DOHH2 (cell line): ENCODE results near the gene NPC2.

Source experiments
- H3F3A ChIP-seq: fragments of 200-600 bp; sonication (generic), shearing (Covaris generic); 2 replicates; pipeline ENCODE4 v1.6.0; 2016; ENCODE audit warnings: antibody characterized with exemption, mild to moderate bottlenecking; ENCODE audit not compliant: control insufficient read depth, insufficient read depth
- H3K27ac ChIP-seq: fragments of 200-600 bp; sonication (generic); 2 replicates; pipeline ENCODE4 v1.5.1; 2014; ENCODE audit warnings: low read depth, mild to moderate bottlenecking, low read length, moderate library complexity
- H3K27me3 ChIP-seq: fragments of 200-600 bp; sonication (generic); 2 replicates; pipeline ENCODE4 v1.6.1; 2014; ENCODE audit warnings: mild to moderate bottlenecking, low read length, mixed read lengths; ENCODE audit not compliant: control insufficient read depth
- H3K36me3 ChIP-seq: fragments of 200-600 bp; sonication (generic); 2 replicates; pipeline ENCODE4 v1.6.1; 2014; ENCODE audit warnings: mild to moderate bottlenecking, low read length, moderate library complexity, mixed read lengths; ENCODE audit not compliant: control insufficient read depth
- H3K4me1 ChIP-seq: fragments of 200-600 bp; sonication (generic); 2 replicates; pipeline ENCODE4 v1.6.1; 2014; ENCODE audit warnings: mild to moderate bottlenecking, low read length, mixed read lengths; ENCODE audit not compliant: control insufficient read depth
- H3K4me2 ChIP-seq: fragments of 200-600 bp; sonication (generic); 2 replicates; pipeline ENCODE4 v1.6.0; 2014; ENCODE audit warnings: mild to moderate bottlenecking, low read length, moderate library complexity
- H3K4me3 ChIP-seq: fragments of 200-600 bp; sonication (generic); 2 replicates; pipeline ENCODE4 v1.5.1; 2014; ENCODE audit warnings: mild to moderate bottlenecking, low read length, mixed read lengths
- H3K79me2 ChIP-seq: fragments of 200-600 bp; sonication (generic); 2 replicates; pipeline ENCODE4 v1.6.1; 2014; ENCODE audit warnings: mild to moderate bottlenecking, low read length, mixed read lengths; ENCODE audit not compliant: control insufficient read depth
- H3K9me2 ChIP-seq: fragments of 200-600 bp; sonication (generic); replicated peaks from 2 replicates; pipeline ENCODE4 v1.6.1; 2014; ENCODE audit warnings: mild to moderate bottlenecking, low read length, mixed read lengths; ENCODE audit not compliant: control insufficient read depth
- H3K9me3 ChIP-seq: fragments of 200-600 bp; sonication (generic); 2 replicates; pipeline ENCODE4 v1.6.1; 2014; ENCODE audit warnings: antibody characterized with exemption, low read length, mixed read lengths; ENCODE audit not compliant: control insufficient read depth, insufficient read depth
- H4K20me1 ChIP-seq: fragments of 200-600 bp; sonication (generic); 2 replicates; pipeline ENCODE4 v1.6.0; 2014; ENCODE audit warnings: low read depth, mild to moderate bottlenecking, antibody characterized with exemption, low read length, moderate library complexity; ENCODE audit not compliant: control insufficient read depth, insufficient read depth
- EZH2phosphoT487 ChIP-seq: fragments of 200-600 bp; sonication (generic); IDR thresholded peaks from 2 replicates; pipeline ENCODE4 v1.6.1; 2017; ENCODE audit warnings: borderline replicate concordance, mild to moderate bottlenecking, antibody characterized with exemption, low read length, moderate library complexity, mixed read lengths
- TF ChIP-seq, protein P1 (sequence below): fragments of 200-600 bp; sonication (generic); IDR thresholded peaks from one replicate; pipeline ENCODE4 v1.5.1; 2014; ENCODE audit warnings: antibody characterized with exemption, mild to moderate bottlenecking, low read depth, low read length; ENCODE audit not compliant: poor library complexity, severe bottlenecking

The NPC2 gene

DNA sequence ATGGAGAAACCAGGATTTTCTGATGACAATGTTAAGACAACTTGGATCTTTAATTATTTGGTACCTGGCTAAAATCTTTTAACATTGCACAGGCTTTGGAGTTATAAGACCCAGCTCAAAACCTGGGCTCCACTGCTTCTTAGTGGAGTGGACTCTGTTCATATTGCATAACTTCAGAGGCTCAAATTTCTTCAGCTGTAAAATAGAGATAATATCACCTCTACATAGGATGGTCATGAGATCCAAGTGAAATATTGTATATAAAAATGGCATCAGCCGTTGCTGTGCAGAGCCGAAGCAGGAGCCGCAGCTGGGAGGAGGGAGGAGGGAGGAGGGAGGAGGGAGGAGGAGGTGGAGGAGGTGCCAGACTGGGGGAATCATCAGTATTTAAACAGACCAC is 10.5 kb downstream of the NPC2 start:
- Histone ChIP-seq H3K4me2 (no peak overlapping the region), H3K79me2 (no peaks in the 10 kb centered on the region), H4K20me1 (no peaks in the 10 kb centered on the region), H3F3A (no peaks in the 10 kb centered on the region), H3K27me3 (no peaks in the 10 kb centered on the region), H3K4me3 (no peak overlapping the region), H3K4me1 (no peaks in the 10 kb centered on the region), H3K9me3 (no peaks in the 10 kb centered on the region), H3K9me2 (no peaks in the 10 kb centered on the region), H3K36me3 (no peaks in the 10 kb centered on the region), H3K27ac (no peak overlapping the region)
- TF ChIP-seq, protein P1, sequence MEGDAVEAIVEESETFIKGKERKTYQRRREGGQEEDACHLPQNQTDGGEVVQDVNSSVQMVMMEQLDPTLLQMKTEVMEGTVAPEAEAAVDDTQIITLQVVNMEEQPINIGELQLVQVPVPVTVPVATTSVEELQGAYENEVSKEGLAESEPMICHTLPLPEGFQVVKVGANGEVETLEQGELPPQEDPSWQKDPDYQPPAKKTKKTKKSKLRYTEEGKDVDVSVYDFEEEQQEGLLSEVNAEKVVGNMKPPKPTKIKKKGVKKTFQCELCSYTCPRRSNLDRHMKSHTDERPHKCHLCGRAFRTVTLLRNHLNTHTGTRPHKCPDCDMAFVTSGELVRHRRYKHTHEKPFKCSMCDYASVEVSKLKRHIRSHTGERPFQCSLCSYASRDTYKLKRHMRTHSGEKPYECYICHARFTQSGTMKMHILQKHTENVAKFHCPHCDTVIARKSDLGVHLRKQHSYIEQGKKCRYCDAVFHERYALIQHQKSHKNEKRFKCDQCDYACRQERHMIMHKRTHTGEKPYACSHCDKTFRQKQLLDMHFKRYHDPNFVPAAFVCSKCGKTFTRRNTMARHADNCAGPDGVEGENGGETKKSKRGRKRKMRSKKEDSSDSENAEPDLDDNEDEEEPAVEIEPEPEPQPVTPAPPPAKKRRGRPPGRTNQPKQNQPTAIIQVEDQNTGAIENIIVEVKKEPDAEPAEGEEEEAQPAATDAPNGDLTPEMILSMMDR: no peak
- no peak for TF ChIP-seq EZH2phosphoT487

DNA sequence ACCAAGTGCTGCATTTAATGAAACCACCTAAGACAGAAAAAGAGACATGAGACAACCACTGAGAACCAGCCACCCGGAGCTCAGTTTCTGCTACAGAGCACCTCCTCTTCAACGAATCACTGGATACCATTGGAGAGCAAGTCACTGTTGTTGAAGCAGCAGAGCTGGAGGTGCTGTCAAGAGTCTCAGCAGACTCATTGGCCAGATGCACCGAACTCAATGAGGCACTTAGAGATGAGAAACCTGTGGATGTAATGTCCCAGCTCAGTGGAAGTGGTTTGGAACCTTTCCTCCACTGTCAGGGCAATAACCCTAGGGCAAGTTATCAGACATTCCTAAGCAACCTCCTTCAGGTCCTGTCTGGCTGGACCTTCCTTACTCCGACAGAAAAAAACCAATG is 13.1 kb downstream of the NPC2 start:
- no peaks in the 10 kb centered on the region for H3K9me3 ChIP-seq
- no peak overlapping the region for H3K27ac ChIP-seq
- no peaks in the 10 kb centered on the region for H3F3A ChIP-seq
- no peak overlapping the region for H3K4me2 ChIP-seq
- no peaks in the 10 kb centered on the region for H3K4me1 ChIP-seq
- H3K4me3 ChIP-seq: no peak overlapping the region
- no peaks in the 10 kb centered on the region for H3K9me2 ChIP-seq
- no peaks in the 10 kb centered on the region for H3K27me3 ChIP-seq
- H3K36me3 ChIP-seq: no peaks in the 10 kb centered on the region
- no peaks in the 10 kb centered on the region for H4K20me1 ChIP-seq
- TF ChIP-seq, protein P1: no peak
- TF ChIP-seq EZH2phosphoT487: no peak
- H3K79me2 ChIP-seq: no peaks in the 10 kb centered on the region

DNA sequence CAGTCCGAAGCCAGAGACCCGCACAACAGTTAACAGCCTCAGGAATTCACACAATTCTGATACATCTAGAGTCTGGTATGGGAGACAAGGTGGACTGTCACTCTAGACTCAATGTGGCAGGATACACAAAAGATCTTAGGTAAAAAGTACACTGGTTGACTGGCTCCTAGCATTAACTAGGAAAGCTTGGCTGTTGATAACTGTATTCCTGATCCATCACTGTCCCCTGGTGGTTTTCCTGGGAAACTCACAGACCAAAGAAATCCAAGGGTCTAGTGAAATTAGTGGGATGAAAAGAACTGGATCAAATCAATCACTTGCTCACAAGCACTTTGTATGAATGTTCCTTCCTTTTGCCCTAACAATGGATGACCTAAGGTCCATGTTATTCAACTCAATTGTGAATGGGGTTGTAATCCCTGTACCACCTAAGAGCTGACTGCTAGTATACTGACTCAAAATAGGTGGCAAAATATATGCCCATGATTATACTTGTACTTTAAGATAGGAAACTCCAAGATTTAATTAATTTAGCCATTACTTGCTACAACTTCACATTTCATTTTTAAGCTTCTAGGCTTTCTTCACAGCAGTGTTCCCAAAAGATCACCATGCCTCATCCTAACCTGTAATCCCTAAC is 14.0 kb downstream of the NPC2 start:
- Histone ChIP-seq H3F3A (no peaks in the 10 kb centered on the region), H3K27me3 (no peaks in the 10 kb centered on the region), H3K79me2 (no peaks in the 10 kb centered on the region), H3K9me2 (no peaks in the 10 kb centered on the region), H3K36me3 (no peaks in the 10 kb centered on the region), H3K9me3 (no peaks in the 10 kb centered on the region), H3K4me3 (no peak overlapping the region), H3K27ac (no peak overlapping the region), H3K4me2 (no peak overlapping the region), H4K20me1 (no peaks in the 10 kb centered on the region), H3K4me1 (no peaks in the 10 kb centered on the region)
- TF ChIP-seq, protein P1: no peak
- TF ChIP-seq EZH2phosphoT487: no peak

DNA sequence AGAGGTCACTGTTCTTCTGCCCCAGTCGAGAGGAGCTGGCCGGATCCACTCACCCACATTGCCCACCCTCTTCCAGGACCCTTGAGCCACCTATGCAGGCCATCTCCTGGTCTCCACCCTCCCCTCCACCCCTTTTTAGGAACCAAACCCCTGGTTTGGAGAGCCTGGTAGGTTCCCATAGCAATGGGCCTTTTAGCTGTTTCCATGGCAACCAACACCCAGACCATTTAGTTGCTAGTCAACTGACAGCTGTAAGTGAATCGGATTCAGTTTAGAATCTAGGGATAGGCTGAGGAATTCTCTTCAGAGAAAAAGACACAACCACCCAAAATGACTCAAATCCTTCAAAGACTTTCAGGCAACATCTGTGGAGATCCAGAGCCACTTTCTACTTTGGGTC is 16.5 kb downstream of the NPC2 start:
- H4K20me1 ChIP-seq: no peaks in the 10 kb centered on the region

More for the DNA sequence above, 16.5 kb downstream of the NPC2 start:
- H3K4me1 ChIP-seq: no peaks in the 10 kb centered on the region
- H3K36me3 ChIP-seq: no peaks in the 10 kb centered on the region
- no peaks in the 10 kb centered on the region for H3K27me3 ChIP-seq
- no peaks in the 10 kb centered on the region for H3F3A ChIP-seq
- TF ChIP-seq, protein P1: no peak
- TF ChIP-seq EZH2phosphoT487: no peak
- no peak overlapping the region for H3K4me2 ChIP-seq
- no peaks in the 10 kb centered on the region for H3K9me3 ChIP-seq
- no peaks in the 10 kb centered on the region for H3K79me2 ChIP-seq
- no peak overlapping the region for H3K4me3 ChIP-seq
- no peaks in the 10 kb centered on the region for H3K9me2 ChIP-seq
- H3K27ac ChIP-seq: no peak overlapping the region
